Epithelial cell of esophagus (primary cell): ENCODE measurements around the gene SREK1.
"Not testable (repeated sequence)": the region's sequence is repeated elsewhere in the genome, so short reads cannot be mapped to it uniquely, and the experiment has no call there.

Experiments
- DNase-seq: peaks from one replicate; pipeline ENCODE4 v3.0.0; 2010; ENCODE audit warnings: low read depth
- H3K4me3 ChIP-seq: 2 replicates; pipeline ENCODE4 v1.5.1; 2011; ENCODE audit warnings: mild to moderate bottlenecking, low read length, control low read depth
- CTCF ChIP-seq: IDR thresholded peaks from 2 replicates; pipeline ENCODE4 v1.5.1; 2011; ENCODE audit warnings: low read depth, mild to moderate bottlenecking, low read length, control low read depth, inconsistent platforms; ENCODE audit not compliant: insufficient read depth; ENCODE audit errors: missing control alignments

The SREK1 gene

GRCh38 chr5:66130493-66130892 lies 13.6 kb upstream of the SREK1 start:
- no peak overlapping the region for H3K4me3 ChIP-seq
- no peak for TF ChIP-seq CTCF
- DNase-seq = no peak

- TF ChIP-seq CTCF = no peak
- DNase-seq = no peak
- no peak overlapping the region for H3K4me3 ChIP-seq
Measured at GRCh38 chr5:66134407-66134861, 9.7 kb upstream of the SREK1 start.

GRCh38 chr5:66136053-66136452 lies 8.0 kb upstream of the SREK1 start:
- no peak for DNase-seq
- no peak for TF ChIP-seq CTCF
- no peak overlapping the region for H3K4me3 ChIP-seq

GRCh38 chr5:66136944-66137343 lies 7.2 kb upstream of the SREK1 start:
- DNase-seq = not testable (repeated sequence)

GRCh38 chr5:66138637-66139317 lies 5.3 kb upstream of the SREK1 start:
- peak; percentile 42 for DNase-seq
- TF ChIP-seq CTCF = no peak
- H3K4me3 ChIP-seq = no peak overlapping the region

More at GRCh38 chr5:66136944-66137343, 7.2 kb upstream of the SREK1 start:
- H3K4me3 ChIP-seq = not testable (repeated sequence)

GRCh38 chr5:66139318-66139712 lies 4.8 kb upstream of the SREK1 start:
- DNase-seq = no peak
- H3K4me3 ChIP-seq = no peak overlapping the region
- no peak for TF ChIP-seq CTCF

- TF ChIP-seq CTCF = no peak
- no peak overlapping the region for H3K4me3 ChIP-seq
- DNase-seq = no peak
Measured at GRCh38 chr5:66142417-66142816, 1.7 kb upstream of the SREK1 start.
